Activated T-cell treated with anti-CD3 and anti-CD28 coated beads for 48 hours (primary cell): ENCODE results near the gene FBLN7.
"Not testable (repeated sequence)": the region's sequence is repeated elsewhere in the genome, so short reads cannot be mapped to it uniquely, and the experiment has no call there.

Source experiments
- DNase-seq: peaks from one replicate; pipeline ENCODE4 v3.0.0-alpha.2; 2020; ENCODE audit warnings: low read depth

The FBLN7 gene

GRCh38 chr2:112138159-112139032 lies at the start of gene FBLN7:
Gene FBLN7, plus strand, starts transcription at chr2:112138385. Its CDS starts 271 bp downstream, at chr2:112138656.
- DNase-seq, result no peak

- no peak for DNase-seq
Measured at GRCh38 chr2:112089375-112089774, 48.8 kb upstream of the FBLN7 start.

- DNase-seq, result no peak
Measured at GRCh38 chr2:112092286-112093041, 45.7 kb upstream of the FBLN7 start.

- DNase-seq, result no peak
Measured at GRCh38 chr2:112093216-112093615, 45.0 kb upstream of the FBLN7 start.

- DNase-seq, result no peak
Measured at GRCh38 chr2:112095681-112096080, 42.5 kb upstream of the FBLN7 start.

GRCh38 chr2:112096098-112096497 lies 42.1 kb upstream of the FBLN7 start:
- no peak for DNase-seq

GRCh38 chr2:112108178-112108832 lies 29.9 kb upstream of the FBLN7 start:
- no peak for DNase-seq

GRCh38 chr2:112109278-112109677 lies 28.9 kb upstream of the FBLN7 start:
- DNase-seq, result no peak

GRCh38 chr2:112110966-112111365 lies 27.2 kb upstream of the FBLN7 start:
- DNase-seq, result no peak

GRCh38 chr2:112113354-112113753 lies 24.8 kb upstream of the FBLN7 start:
- DNase-seq, result not testable (repeated sequence)

GRCh38 chr2:112118148-112118547 lies 20.0 kb upstream of the FBLN7 start:
- no peak for DNase-seq

GRCh38 chr2:112121682-112122254 lies 16.4 kb upstream of the FBLN7 start:
- DNase-seq, result no peak

- no peak for DNase-seq
Measured at GRCh38 chr2:112129060-112129459, 9.1 kb upstream of the FBLN7 start.

GRCh38 chr2:112133344-112133743 lies 4.8 kb upstream of the FBLN7 start:
- DNase-seq, result no peak

GRCh38 chr2:112134120-112134519 lies 4.1 kb upstream of the FBLN7 start:
- DNase-seq, result no peak

- DNase-seq, result no peak
Measured at GRCh38 chr2:112136096-112136495, 2.1 kb upstream of the FBLN7 start.

- DNase-seq, result no peak
Measured at GRCh38 chr2:112137516-112138158, 548 bp upstream of the FBLN7 start.

- DNase-seq, result not testable (repeated sequence)
Measured at GRCh38 chr2:112139033-112139614, 939 bp downstream of the FBLN7 start.

GRCh38 chr2:112139661-112140204 lies 1.5 kb downstream of the FBLN7 start:
- not testable (repeated sequence) for DNase-seq

- no peak for DNase-seq
Measured at GRCh38 chr2:112140205-112140802, 2.1 kb downstream of the FBLN7 start.
